H1 (cell line): ENCODE results near the gene ABITRAM. TPM values are rescaled to one million over a fixed set of nuclear protein-coding genes. Genes with fewer than 3 reads are reported as not detected.

Source experiments
- BACH1 ChIP-seq: IDR thresholded peaks from 2 replicates; pipeline ENCODE4 v1.6.1; 2012; ENCODE audit warnings: low read length, improper control_type of control experiment
- PHF8 ChIP-seq: fragments of 200-600 bp; sonication (generic); conservative IDR thresholded peaks from 2 replicates; pipeline ENCODE4 v1.7.1; 2012; ENCODE audit warnings: low read depth, mild to moderate bottlenecking, inconsistent platforms, low read length, moderate library complexity
- SIN3A ChIP-seq, 2 experiments: IDR thresholded peaks in 1 of 2; conservative IDR thresholded peaks in 1 of 2; 2 replicates each; pipeline ENCODE4 v1.6.1; 2011 to 2012; ENCODE audit warnings: low read length in 2 of 2, improper control_type of control experiment in 1 of 2, low read depth in 1 of 2, mild to moderate bottlenecking in 1 of 2
- SUZ12 ChIP-seq: fragments of 200-600 bp; sonication (generic); IDR thresholded peaks from 2 replicates; pipeline ENCODE4 v1.6.1; 2012; ENCODE audit warnings: mild to moderate bottlenecking, inconsistent platforms, low read length, moderate library complexity, mixed read lengths
- polyA plus RNA-seq, 7 experiments: library from polyadenylated mRNA; depleted of rRNA in 3 of 7; stranded (reverse) in 5 of 7; unstranded in 2 of 7; fragments of >200 nt in 5 of 7; fragments of 200-250 nt in 2 of 7; gene quantifications; 1 replicate in 5 of 7; 2 replicates in 1 of 7; 4 replicates in 1 of 7; pipeline versions ENCODE4 v1.2.1 to v1.2.3, GENCODE V29; 2011 to 2013; ENCODE audit warnings: missing spikeins in 2 of 7, mixed read lengths in 2 of 7
- total RNA-seq: library from RNA; stranded (reverse); fragmentation: NEBNext Ultra II Directional; extraction: Animal tissue kit (Norgen Biotek cat#: 25700); gene quantifications from 2 replicates; pipeline ENCODE4 v1.2.1, GENCODE V29; 2021
- TF ChIP-seq, protein P1 (sequence below): IDR thresholded peaks from 2 replicates; pipeline ENCODE4 v1.6.1; 2011; ENCODE audit warnings: low read depth, mild to moderate bottlenecking, low read length; ENCODE audit not compliant: insufficient read depth
- TF ChIP-seq, protein P2 (sequence below): IDR thresholded peaks from 2 replicates; pipeline ENCODE4 v1.6.1; 2011; ENCODE audit warnings: low read length, improper control_type of control experiment

Gene ABITRAM
- total and polyA plus RNA-seq, 2 of the 8 experiments (the other 6 are each of a cell fraction or from before 2014, with no cell fraction given), result 8.4 to 9.0 TPM

DNA sequence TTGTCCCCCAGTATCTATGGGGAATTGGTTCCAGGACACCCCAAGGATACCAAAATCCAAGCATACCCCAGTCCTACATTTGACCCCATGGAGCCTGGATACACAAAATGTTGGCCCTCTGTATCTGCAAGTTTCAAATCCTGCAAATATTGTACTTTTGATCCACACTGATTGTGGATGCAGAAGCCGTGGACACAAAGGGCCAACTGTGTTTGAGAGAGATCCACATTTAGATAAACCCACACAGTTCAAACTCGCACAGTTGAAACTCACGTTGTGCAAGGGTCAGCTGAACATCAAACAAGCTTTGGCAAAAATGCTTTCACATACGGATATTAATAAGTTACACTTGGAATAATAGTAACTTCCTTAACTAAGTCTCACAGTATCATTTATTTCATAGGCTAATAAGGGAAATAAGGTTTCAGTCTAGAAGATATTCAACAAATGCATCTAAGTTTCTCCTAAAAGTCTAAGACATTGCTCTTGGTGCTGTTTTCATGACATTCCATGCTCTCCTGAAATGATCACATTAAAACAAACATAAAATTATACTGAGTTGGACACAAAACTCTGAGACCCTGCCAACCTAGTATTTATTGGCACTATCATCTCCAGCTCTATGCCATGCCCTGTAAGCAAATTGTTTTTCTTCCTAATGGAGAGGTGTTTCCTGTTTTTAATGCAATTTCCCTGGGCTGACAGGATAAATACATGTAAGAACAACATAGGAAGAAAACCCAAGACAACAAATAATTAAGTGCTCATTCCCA is 39.8 kb upstream of the ABITRAM start (continued):
- TF ChIP-seq, protein P1, sequence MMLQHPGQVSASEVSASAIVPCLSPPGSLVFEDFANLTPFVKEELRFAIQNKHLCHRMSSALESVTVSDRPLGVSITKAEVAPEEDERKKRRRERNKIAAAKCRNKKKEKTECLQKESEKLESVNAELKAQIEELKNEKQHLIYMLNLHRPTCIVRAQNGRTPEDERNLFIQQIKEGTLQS, result no peak
- no peak for TF ChIP-seq SUZ12
- TF ChIP-seq, protein P2, sequence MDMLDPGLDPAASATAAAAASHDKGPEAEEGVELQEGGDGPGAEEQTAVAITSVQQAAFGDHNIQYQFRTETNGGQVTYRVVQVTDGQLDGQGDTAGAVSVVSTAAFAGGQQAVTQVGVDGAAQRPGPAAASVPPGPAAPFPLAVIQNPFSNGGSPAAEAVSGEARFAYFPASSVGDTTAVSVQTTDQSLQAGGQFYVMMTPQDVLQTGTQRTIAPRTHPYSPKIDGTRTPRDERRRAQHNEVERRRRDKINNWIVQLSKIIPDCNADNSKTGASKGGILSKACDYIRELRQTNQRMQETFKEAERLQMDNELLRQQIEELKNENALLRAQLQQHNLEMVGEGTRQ, result no peak
- no peak for TF ChIP-seq BACH1
- no peak for TF ChIP-seq SIN3A (conservative IDR thresholded peaks at IDR 0.05 in 1 of 2, IDR thresholded peaks at IDR 0.05 in 1 of 2; ENCODE audit: low read depth in 1 of 2, low read length in 2 of 2)
- TF ChIP-seq PHF8, result no peak
